Large intestine (tissue), 3 donors: Measurements from ENCODE around the gene EPG5. TPM values are rescaled to one million over a fixed set of nuclear protein-coding genes. Genes with fewer than 3 reads are reported as not detected.
"Not testable (repeated sequence)": the region's sequence is repeated elsewhere in the genome, so short reads cannot be mapped to it uniquely, and the experiment has no call there.

ENCODE experiments used
- DNase-seq, 2 donors: peaks; one replicate each; pipeline versions ENCODE4 v3.0.0 to v3.0.0-alpha.2; 2013
- H3K27ac ChIP-seq: one replicate; pipeline ENCODE4 v1.5.1; 2013; ENCODE audit warnings: low read length
- H3K27me3 ChIP-seq: 2 replicates; pipeline ENCODE4 v1.6.1; 2013; ENCODE audit warnings: low read length; ENCODE audit not compliant: control insufficient read depth, insufficient read depth
- H3K36me3 ChIP-seq: 2 replicates; pipeline ENCODE4 v1.6.1; 2013; ENCODE audit warnings: low read length; ENCODE audit not compliant: control insufficient read depth, insufficient read depth
- H3K4me1 ChIP-seq: one replicate; pipeline ENCODE4 v1.6.1; 2013; ENCODE audit warnings: low read length; ENCODE audit not compliant: control insufficient read depth, insufficient read depth
- H3K4me3 ChIP-seq: one replicate; pipeline ENCODE4 v1.5.1; 2013; ENCODE audit warnings: low read length
- H3K9me3 ChIP-seq: one replicate; pipeline ENCODE4 v1.6.1; 2013; ENCODE audit warnings: mild to moderate bottlenecking, low read depth, low read length, moderate library complexity; ENCODE audit not compliant: control insufficient read depth
- WGBS: methylation state at CpG from one replicate; pipeline ENCODE4 v1.1.5; 2013; ENCODE audit warnings: low lambda C conversion rate; ENCODE audit not compliant: insufficient coverage; 5-methylcytosine and 5-hydroxymethylcytosine counted together
- polyA plus RNA-seq: library from polyadenylated mRNA; unstranded; fragments of 120-200 nt; gene quantifications from one replicate; pipeline ENCODE4 v1.2.1, GENCODE V29; 2013

Gene EPG5
- polyA plus RNA-seq, 1 donor, result 24.3 TPM

GRCh38 chr18:45833846-45834245, 133.3 kb downstream of the EPG5 start:
- Histone ChIP-seq H3K4me1 (peaks cover 68% of the 10 kb centered on the region), H3K4me3 (no peak overlapping the region), H3K9me3 (no peaks in the 10 kb centered on the region), H3K27me3 (peaks cover 17% of the 10 kb centered on the region), H3K27ac (peak overlapping the region; percentile 92), H3K36me3 (no peaks in the 10 kb centered on the region)
- 83% methylated on average over 1 of the region's 5 CpGs for WGBS
- peak in 1 of 2 donors; percentile 42 for DNase-seq

- DNase-seq, result no peak
- H3K4me1 ChIP-seq, result peaks cover 67% of the 10 kb centered on the region
- H3K4me3 ChIP-seq, result no peak overlapping the region
- no peaks in the 10 kb centered on the region for H3K36me3 ChIP-seq
- H3K27me3 ChIP-seq, result no peaks in the 10 kb centered on the region
- 92% methylated on average over 4 of the region's 7 CpGs for WGBS
- H3K9me3 ChIP-seq, result no peaks in the 10 kb centered on the region
- H3K27ac ChIP-seq, result no peak overlapping the region
Measured at GRCh38 chr18:45830917-45831316, 136.2 kb downstream of the EPG5 start.

GRCh38 chr18:45829855-45830254, 137.3 kb downstream of the EPG5 start:
- Histone ChIP-seq H3K27ac (peak overlapping the region; percentile 77), H3K36me3 (no peaks in the 10 kb centered on the region), H3K4me3 (no peak overlapping the region), H3K9me3 (no peaks in the 10 kb centered on the region), H3K4me1 (peaks cover 56% of the 10 kb centered on the region), H3K27me3 (no peaks in the 10 kb centered on the region)
- no CpG with 5 or more reads among the region's 9 CpGs for WGBS
- DNase-seq, result no peak

- H3K27me3 ChIP-seq, result no peaks in the 10 kb centered on the region
- DNase-seq, result peak; percentile 95 to 98
- no CpG with 5 or more reads among the region's 9 CpGs for WGBS
- H3K4me3 ChIP-seq, result no peak overlapping the region
- peaks cover 50% of the 10 kb centered on the region for H3K4me1 ChIP-seq
- peak overlapping the region; percentile 77 for H3K27ac ChIP-seq
- H3K36me3 ChIP-seq, result no peaks in the 10 kb centered on the region
- no peaks in the 10 kb centered on the region for H3K9me3 ChIP-seq
Measured at GRCh38 chr18:45828917-45829811, 138.0 kb downstream of the EPG5 start.

- not testable (repeated sequence) for DNase-seq, H3K27ac ChIP-seq
- WGBS, result 80% methylated on average over 1 of the region's 4 CpGs
Measured at GRCh38 chr18:45826716-45827115, 140.4 kb downstream of the EPG5 start.

GRCh38 chr18:45826084-45826483, 141.0 kb downstream of the EPG5 start:
- WGBS, result no CpG with 5 or more reads among the region's 4 CpGs
- Histone ChIP-seq H3K9me3 (no peaks in the 10 kb centered on the region), H3K4me1 (peaks cover 31% of the 10 kb centered on the region), H3K36me3 (no peaks in the 10 kb centered on the region), H3K27me3 (no peaks in the 10 kb centered on the region), H3K4me3 (no peak overlapping the region), H3K27ac (no peak overlapping the region)
- DNase-seq, result no peak

More at GRCh38 chr18:45826716-45827115, 140.4 kb downstream of the EPG5 start:
- not testable (repeated sequence) for H3K4me3 ChIP-seq, H3K27me3 ChIP-seq, H3K36me3 ChIP-seq, H3K9me3 ChIP-seq
- H3K4me1 ChIP-seq, result peaks cover 31% of the 10 kb centered on the region

- Histone ChIP-seq H3K27ac (no peak within 1 kb of the TSS), H3K4me3 (no peak within 1 kb of the TSS), H3K9me3 (no peaks in the 10 kb centered on the region), H3K27me3 (no peaks in the 10 kb centered on the region), H3K36me3 (no peaks in the 10 kb centered on the region), H3K4me1 (peaks cover 31% of the 10 kb centered on the region)
- WGBS, result no CpG with 5 or more reads among the region's 12 CpGs
- no peak for DNase-seq
Measured at GRCh38 chr18:45825258-45826044, 141.7 kb downstream of the EPG5 start, which contains the start of gene SIGLEC15. Gene SIGLEC15 (plus strand): TSS chr18:45825675. CDS start chr18:45825729, 54 bp downstream.

GRCh38 chr18:45821711-45822110, 145.4 kb downstream of the EPG5 start:
- DNase-seq, result no peak
- no CpG with 5 or more reads among the region's 1 CpG for WGBS
- Histone ChIP-seq H3K36me3 (no peaks in the 10 kb centered on the region), H3K27ac (no peak overlapping the region), H3K4me3 (no peak overlapping the region), H3K9me3 (no peaks in the 10 kb centered on the region), H3K4me1 (no peaks in the 10 kb centered on the region), H3K27me3 (no peaks in the 10 kb centered on the region)

- Histone ChIP-seq H3K27ac (no peak overlapping the region), H3K27me3 (no peaks in the 10 kb centered on the region), H3K36me3 (no peaks in the 10 kb centered on the region), H3K4me1 (no peaks in the 10 kb centered on the region), H3K4me3 (no peak overlapping the region), H3K9me3 (no peaks in the 10 kb centered on the region)
- DNase-seq, result no peak
- WGBS, result no CpG with 5 or more reads among the region's 2 CpGs
Measured at GRCh38 chr18:45821026-45821425, 146.1 kb downstream of the EPG5 start.

GRCh38 chr18:45820106-45820745, 146.9 kb downstream of the EPG5 start:
- H3K9me3 ChIP-seq, result no peaks in the 10 kb centered on the region
- no peaks in the 10 kb centered on the region for H3K36me3 ChIP-seq
- H3K27me3 ChIP-seq, result no peaks in the 10 kb centered on the region
- WGBS, result 100% methylated on average over 1 of the region's 3 CpGs
- no peak for DNase-seq
- no peaks in the 10 kb centered on the region for H3K4me1 ChIP-seq
- no peak overlapping the region for H3K4me3 ChIP-seq
- H3K27ac ChIP-seq, result no peak overlapping the region
